Endothelial cell of umbilical vein (primary cell): Measurements from ENCODE around the gene TOMM20.
"Not testable (repeated sequence)": the region's sequence is repeated elsewhere in the genome, so short reads cannot be mapped to it uniquely, and the experiment has no call there.

Experiments
- EZH2 ChIP-seq: IDR thresholded peaks from 2 replicates; pipeline ENCODE4 v1.6.1; 2012; ENCODE audit warnings: borderline replicate concordance, low read depth, mild to moderate bottlenecking, moderate library complexity, low read length, inconsistent platforms; ENCODE audit not compliant: severe bottlenecking
- FOS ChIP-seq: IDR thresholded peaks from 2 replicates; pipeline ENCODE4 v1.6.1; 2011; ENCODE audit warnings: mild to moderate bottlenecking, low read length, moderate library complexity, borderline replicate concordance; ENCODE audit not compliant: insufficient read depth
- GATA2 ChIP-seq: IDR thresholded peaks from 2 replicates; pipeline ENCODE4 v1.7.0; 2011; ENCODE audit warnings: low read depth, mild to moderate bottlenecking, moderate library complexity, mixed read lengths, low read length; ENCODE audit not compliant: insufficient read length, insufficient read depth
- MAX ChIP-seq: IDR thresholded peaks from 2 replicates; pipeline ENCODE4 v1.6.1; 2011; ENCODE audit not compliant: insufficient read depth, insufficient read length
- MYC ChIP-seq: IDR thresholded peaks from one replicate; pipeline ENCODE4 v1.6.1; 2011; ENCODE audit warnings: mild to moderate bottlenecking, low read depth, low read length
- POLR2A ChIP-seq: IDR thresholded peaks from 2 replicates; pipeline ENCODE4 v1.6.1; 2012; ENCODE audit warnings: low read depth, mild to moderate bottlenecking, control low read depth, low read length
- POLR2AphosphoS5 ChIP-seq: IDR thresholded peaks from 2 replicates; pipeline ENCODE4 v1.6.1; 2012; ENCODE audit warnings: low read depth, mild to moderate bottlenecking, control low read depth, low read length, moderate library complexity; ENCODE audit not compliant: insufficient read depth
- TF ChIP-seq, protein P1 (sequence below), 2 donors: IDR thresholded peaks; 1 replicate in 1 of 2; 2 replicates in 1 of 2; pipeline ENCODE4 v1.5.1; 2011; ENCODE audit warnings: low read length in 2 of 2, mild to moderate bottlenecking in 2 of 2, moderate library complexity in 2 of 2, control low read depth in 1 of 2, inconsistent platforms in 1 of 2, low read depth in 1 of 2; ENCODE audit not compliant: insufficient read depth in 1 of 2; ENCODE audit errors: extremely low read depth in 1 of 2

DNA sequence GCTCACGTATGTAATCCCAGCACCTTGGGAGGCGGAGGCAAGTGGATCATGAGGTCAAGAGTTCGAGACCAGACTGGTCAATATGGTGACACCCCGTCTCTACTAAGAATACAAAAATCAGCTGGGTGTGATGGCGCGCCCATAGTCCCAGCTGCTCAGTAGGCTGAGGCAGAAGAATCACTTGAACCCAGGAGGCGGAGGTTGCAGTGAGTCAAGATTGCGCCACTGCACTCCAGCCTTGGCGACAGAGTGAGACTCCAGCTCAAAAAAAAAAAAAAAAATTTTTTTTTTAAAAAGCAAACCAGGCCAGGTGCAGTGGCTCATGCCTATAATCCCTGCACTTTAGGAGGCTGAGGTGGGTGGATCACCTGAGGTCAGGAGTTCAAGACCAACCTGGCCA lies 30.6 kb upstream of the TOMM20 start:
- TF ChIP-seq EZH2, POLR2A, FOS, MYC, POLR2AphosphoS5, MAX, GATA2: not testable (repeated sequence)
- TF ChIP-seq, protein P1, sequence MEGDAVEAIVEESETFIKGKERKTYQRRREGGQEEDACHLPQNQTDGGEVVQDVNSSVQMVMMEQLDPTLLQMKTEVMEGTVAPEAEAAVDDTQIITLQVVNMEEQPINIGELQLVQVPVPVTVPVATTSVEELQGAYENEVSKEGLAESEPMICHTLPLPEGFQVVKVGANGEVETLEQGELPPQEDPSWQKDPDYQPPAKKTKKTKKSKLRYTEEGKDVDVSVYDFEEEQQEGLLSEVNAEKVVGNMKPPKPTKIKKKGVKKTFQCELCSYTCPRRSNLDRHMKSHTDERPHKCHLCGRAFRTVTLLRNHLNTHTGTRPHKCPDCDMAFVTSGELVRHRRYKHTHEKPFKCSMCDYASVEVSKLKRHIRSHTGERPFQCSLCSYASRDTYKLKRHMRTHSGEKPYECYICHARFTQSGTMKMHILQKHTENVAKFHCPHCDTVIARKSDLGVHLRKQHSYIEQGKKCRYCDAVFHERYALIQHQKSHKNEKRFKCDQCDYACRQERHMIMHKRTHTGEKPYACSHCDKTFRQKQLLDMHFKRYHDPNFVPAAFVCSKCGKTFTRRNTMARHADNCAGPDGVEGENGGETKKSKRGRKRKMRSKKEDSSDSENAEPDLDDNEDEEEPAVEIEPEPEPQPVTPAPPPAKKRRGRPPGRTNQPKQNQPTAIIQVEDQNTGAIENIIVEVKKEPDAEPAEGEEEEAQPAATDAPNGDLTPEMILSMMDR (IDR thresholded peaks at IDR 0.05; ENCODE audit: extremely low read depth in 1 of 2, insufficient read depth in 1 of 2, low read depth in 1 of 2, low read length in 2 of 2), result not testable (repeated sequence)
